Measurements from ENCODE around the gene DHX16.

Gene DHX16

GRCh38 chr6:30717129-30717844, 44.5 kb upstream of the DHX16 start, which contains the start of gene MDC1:
Gene MDC1 (minus strand): TSS chr6:30717281. CDS start chr6:30715175, 2,106 bp downstream.
- TF ChIP-seq CTCF (conservative IDR thresholded peaks at IDR 0.05; ENCODE audit: control insufficient read depth, insufficient read depth, low read depth, low read length): peak; percentile 11
- peak; percentile 100 for DNase-seq (ENCODE audit: low read depth)
- H3K4me3 ChIP-seq (ENCODE audit: control insufficient read depth, low read depth, low read length): peak within 1 kb of the TSS; percentile 82

- no peak for TF ChIP-seq CTCF (conservative IDR thresholded peaks at IDR 0.05; ENCODE audit: control insufficient read depth, insufficient read depth, low read depth, low read length)
These were observed 44.0 kb upstream of the DHX16 start for GRCh38 chr6:30716879-30717128.

GRCh38 chr6:30714263-30714662, 41.5 kb upstream of the DHX16 start:
- TF ChIP-seq CTCF (conservative IDR thresholded peaks at IDR 0.05; ENCODE audit: control insufficient read depth, insufficient read depth, low read depth, low read length): no peak
- no peak overlapping the region for H3K4me3 ChIP-seq (ENCODE audit: control insufficient read depth, low read depth, low read length)

More at GRCh38 chr6:30716879-30717128, 44.0 kb upstream of the DHX16 start:
- DNase-seq (ENCODE audit: low read depth): no peak
- peak overlapping the region; percentile 82 for H3K4me3 ChIP-seq (ENCODE audit: control insufficient read depth, low read depth, low read length)

GRCh38 chr6:30712441-30712945, 39.7 kb upstream of the DHX16 start:
- DNase-seq (ENCODE audit: low read depth): no peak
- H3K4me3 ChIP-seq (ENCODE audit: control insufficient read depth, low read depth, low read length): no peak overlapping the region
- no peak for TF ChIP-seq CTCF (conservative IDR thresholded peaks at IDR 0.05; ENCODE audit: control insufficient read depth, insufficient read depth, low read depth, low read length)

More at GRCh38 chr6:30714263-30714662, 41.5 kb upstream of the DHX16 start:
- DNase-seq (ENCODE audit: low read depth): no peak

GRCh38 chr6:30711758-30712380, 39.1 kb upstream of the DHX16 start:
- no peak for DNase-seq (ENCODE audit: low read depth)
- no peak for TF ChIP-seq CTCF (conservative IDR thresholded peaks at IDR 0.05; ENCODE audit: control insufficient read depth, insufficient read depth, low read depth, low read length)
- no peak overlapping the region for H3K4me3 ChIP-seq (ENCODE audit: control insufficient read depth, low read depth, low read length)

- no peak overlapping the region for H3K4me3 ChIP-seq (ENCODE audit: control insufficient read depth, low read depth, low read length)
- DNase-seq (ENCODE audit: low read depth): no peak
- TF ChIP-seq CTCF (conservative IDR thresholded peaks at IDR 0.05; ENCODE audit: control insufficient read depth, insufficient read depth, low read depth, low read length): no peak
These were observed 36.5 kb upstream of the DHX16 start for GRCh38 chr6:30709101-30709868.

Data from fibroblast of mammary gland (primary cell).